ENCODE measurements around the gene IGSF9B. TPM values are rescaled to one million over a fixed set of nuclear protein-coding genes. Genes with fewer than 3 reads are reported as not detected.

Gene IGSF9B
- total and polyA plus RNA-seq, 11 donors = 14.6 to 78.5 (median 38.3) TPM

DNA sequence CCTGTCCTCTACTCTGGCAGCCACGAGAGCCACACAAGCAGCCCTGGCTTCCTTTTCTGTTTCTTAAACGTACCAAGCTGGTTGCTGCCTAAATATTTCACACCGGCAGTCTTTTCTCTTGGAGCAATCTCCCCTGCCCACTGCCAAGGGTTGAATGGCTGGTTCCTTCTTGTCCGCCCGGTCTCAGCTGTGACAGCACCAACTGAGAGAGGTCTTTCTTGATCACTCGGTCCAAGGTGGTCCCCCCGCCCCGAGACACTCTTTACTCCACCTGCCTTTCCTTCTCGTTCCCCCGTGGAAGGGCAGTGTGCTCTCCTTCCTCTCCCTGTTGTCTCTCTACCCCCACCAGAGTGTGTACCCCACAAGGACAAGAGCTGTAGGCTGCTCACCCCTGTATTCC is 33.7 kb upstream of the IGSF9B start:
- peak overlapping the region in 1 of 12 donors; percentile 19 for H3K27ac ChIP-seq
- intact Hi-C loops (cut with DNase I) = no loop called here
- no peak for ATAC-seq
- no peak for TF ChIP-seq POLR2A (IDR thresholded peaks at IDR 0.05)
- TF ChIP-seq, protein P1, sequence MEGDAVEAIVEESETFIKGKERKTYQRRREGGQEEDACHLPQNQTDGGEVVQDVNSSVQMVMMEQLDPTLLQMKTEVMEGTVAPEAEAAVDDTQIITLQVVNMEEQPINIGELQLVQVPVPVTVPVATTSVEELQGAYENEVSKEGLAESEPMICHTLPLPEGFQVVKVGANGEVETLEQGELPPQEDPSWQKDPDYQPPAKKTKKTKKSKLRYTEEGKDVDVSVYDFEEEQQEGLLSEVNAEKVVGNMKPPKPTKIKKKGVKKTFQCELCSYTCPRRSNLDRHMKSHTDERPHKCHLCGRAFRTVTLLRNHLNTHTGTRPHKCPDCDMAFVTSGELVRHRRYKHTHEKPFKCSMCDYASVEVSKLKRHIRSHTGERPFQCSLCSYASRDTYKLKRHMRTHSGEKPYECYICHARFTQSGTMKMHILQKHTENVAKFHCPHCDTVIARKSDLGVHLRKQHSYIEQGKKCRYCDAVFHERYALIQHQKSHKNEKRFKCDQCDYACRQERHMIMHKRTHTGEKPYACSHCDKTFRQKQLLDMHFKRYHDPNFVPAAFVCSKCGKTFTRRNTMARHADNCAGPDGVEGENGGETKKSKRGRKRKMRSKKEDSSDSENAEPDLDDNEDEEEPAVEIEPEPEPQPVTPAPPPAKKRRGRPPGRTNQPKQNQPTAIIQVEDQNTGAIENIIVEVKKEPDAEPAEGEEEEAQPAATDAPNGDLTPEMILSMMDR (IDR thresholded peaks at IDR 0.05) = no peak
- H3K9me3 ChIP-seq = no peaks in the 10 kb centered on the region
- no peak for DNase-seq
- peaks cover 0 to 18% (median 3%) of the 10 kb centered on the region in 12 donors for H3K4me1 ChIP-seq
- H3K4me3 ChIP-seq = no peak overlapping the region
- 81 to 91% (median 89%) methylated on average over 10 of the region's 10 CpGs for WGBS, 4 donors
- H3K27me3 ChIP-seq = no peaks in the 10 kb centered on the region
- no peaks in the 10 kb centered on the region for H3K36me3 ChIP-seq

DNA sequence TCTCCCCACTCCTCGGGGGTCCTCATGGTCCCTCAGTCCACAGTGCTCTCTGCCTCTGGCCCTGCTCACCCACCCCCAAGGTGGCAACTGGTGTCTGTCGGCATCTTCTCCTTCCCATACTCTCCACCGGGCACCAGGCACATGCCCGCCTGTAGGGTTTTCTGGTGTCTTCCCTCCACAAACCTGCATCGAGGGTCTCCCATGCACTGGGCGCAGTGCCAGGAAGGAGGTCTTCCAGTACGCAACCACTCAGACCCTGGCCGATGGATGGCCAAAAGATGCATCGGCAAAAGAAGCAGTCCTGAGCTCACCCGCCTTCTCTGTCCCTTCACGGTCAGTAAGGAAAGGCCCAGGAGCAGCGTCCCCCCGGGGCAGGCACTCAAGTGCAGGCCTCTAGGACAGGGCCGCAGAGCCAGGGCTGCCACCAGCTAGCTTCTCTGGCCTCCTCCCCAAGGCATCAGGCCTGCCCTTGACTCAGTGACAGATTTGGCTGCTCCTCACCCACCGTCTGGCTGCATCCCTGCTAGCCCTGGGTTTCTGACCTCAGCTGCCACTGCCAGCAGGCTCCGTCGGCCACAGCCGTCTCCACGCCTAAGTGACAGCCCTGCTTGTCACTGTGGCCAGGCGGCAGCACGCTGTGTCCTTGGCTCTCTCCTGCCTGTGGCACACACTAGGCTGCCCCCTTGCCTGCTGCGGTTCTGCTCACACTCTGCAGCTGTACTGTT is 32.1 kb upstream of the IGSF9B start:
- no peak for TF ChIP-seq POLR2A (IDR thresholded peaks at IDR 0.05)
- TF ChIP-seq, protein P1 (IDR thresholded peaks at IDR 0.05) = peak in 1 of 12 donors; percentile 6
- WGBS, 4 donors = 72 to 77% (median 75%) methylated on average over 18 to 22 of the region's 22 CpGs
- Histone ChIP-seq H3K9me3 (no peaks in the 10 kb centered on the region), H3K36me3 (no peaks in the 10 kb centered on the region), H3K27me3 (no peaks in the 10 kb centered on the region), H3K4me3 (no peak overlapping the region), H3K27ac (peak overlapping the region in 9 of 12 donors; percentile 29 to 83 (median 68)), H3K4me1 (peaks cover 0 to 18% (median 3%) of the 10 kb centered on the region in 12 donors)
- ATAC-seq (peak; percentile 95 to 98 (median 96)), DNase-seq (peak; percentile 57 to 90 (median 84))
- intact Hi-C loops (cut with DNase I) = no loop called here

DNA sequence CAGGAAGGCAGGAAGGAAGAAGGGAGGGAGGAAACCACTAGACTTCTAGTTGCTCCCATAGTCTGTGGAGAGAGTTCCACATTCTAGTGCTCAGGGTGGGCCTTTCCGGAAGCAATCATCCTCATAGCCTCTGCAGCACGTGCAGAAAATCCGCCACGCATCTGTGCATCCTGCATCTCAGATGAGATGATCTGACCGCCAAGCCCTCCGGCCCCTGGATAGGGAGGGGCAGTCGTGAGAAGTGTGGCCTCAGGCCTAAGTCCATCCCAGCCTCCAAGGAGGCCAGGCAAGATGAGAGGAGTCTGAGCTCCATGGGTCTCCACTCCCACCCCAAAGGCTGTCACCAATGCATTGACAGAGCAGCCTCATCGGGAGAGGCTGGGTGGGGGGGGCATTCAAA is 30.4 kb upstream of the IGSF9B start:
- 78 to 87% (median 85%) methylated on average over 8 of the region's 8 CpGs for WGBS, 4 donors
- peak in 1 of 5 donors; percentile 14 for DNase-seq
- no peaks in the 10 kb centered on the region for H3K27me3 ChIP-seq
- H3K36me3 ChIP-seq = no peaks in the 10 kb centered on the region
- intact Hi-C loops (cut with DNase I) = no loop called here
- H3K9me3 ChIP-seq = no peaks in the 10 kb centered on the region
- H3K27ac ChIP-seq = no peak overlapping the region
- TF ChIP-seq, protein P1 (IDR thresholded peaks at IDR 0.05) = no peak
- TF ChIP-seq POLR2A (IDR thresholded peaks at IDR 0.05) = no peak
- H3K4me1 ChIP-seq = peaks cover 0 to 18% (median 3%) of the 10 kb centered on the region in 12 donors
- H3K4me3 ChIP-seq = no peak overlapping the region
- ATAC-seq = no peak

DNA sequence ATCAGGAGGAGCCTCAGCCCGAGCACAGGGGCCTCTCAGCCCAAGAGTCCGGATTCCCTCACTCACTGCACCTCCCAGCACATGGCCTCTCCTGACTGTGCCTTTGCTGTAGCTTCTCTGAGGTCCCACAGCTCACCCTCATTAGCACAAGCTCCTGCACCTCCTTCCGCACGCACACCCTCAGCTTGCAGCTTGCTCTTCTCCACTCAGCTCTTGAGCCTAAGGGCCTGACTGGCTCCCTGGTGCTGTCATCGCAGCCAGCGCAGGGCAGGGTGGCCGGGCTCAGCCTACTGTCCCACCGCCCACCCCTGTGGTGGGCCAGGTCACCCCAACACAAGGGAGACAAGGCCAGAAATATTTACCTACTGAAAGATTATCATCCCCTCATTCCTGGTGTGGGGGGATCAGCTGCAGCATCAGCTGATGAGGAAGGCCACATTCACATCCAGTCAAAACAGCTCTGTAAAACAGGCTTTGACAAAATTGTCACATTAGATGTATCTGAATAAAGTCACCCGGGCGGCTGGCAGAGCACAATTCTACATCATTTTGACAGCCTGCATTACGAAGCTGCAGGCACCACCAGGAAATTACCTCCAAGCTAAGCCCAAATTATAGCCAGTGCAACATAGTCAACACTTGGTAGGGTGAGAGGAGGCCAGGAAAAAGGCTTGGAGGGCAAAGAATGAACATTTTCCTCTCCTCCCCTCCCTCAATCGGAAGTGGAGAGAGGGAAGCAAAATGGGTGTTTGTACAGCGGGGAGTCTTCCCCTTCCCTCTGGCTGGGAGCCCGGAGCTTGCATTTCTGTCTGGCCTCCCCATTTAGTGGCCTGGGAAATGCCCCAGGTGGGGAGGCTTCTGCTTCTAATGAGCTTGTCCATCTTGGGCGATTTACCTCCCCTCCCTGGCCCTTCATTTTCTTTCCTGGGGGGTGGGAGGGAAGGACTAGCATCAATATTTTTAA is 29.5 kb upstream of the IGSF9B start:
- H3K4me3 ChIP-seq = no peak overlapping the region
- 82 to 87% (median 84%) methylated on average over 15 of the region's 15 CpGs for WGBS, 4 donors
- H3K9me3 ChIP-seq = no peaks in the 10 kb centered on the region
- H3K36me3 ChIP-seq = no peaks in the 10 kb centered on the region
- DNase-seq = peak in 1 of 5 donors; percentile 9
- TF ChIP-seq, protein P1 (IDR thresholded peaks at IDR 0.05) = no peak
- no peak for TF ChIP-seq POLR2A (IDR thresholded peaks at IDR 0.05)
- H3K27ac ChIP-seq = no peak overlapping the region
- H3K27me3 ChIP-seq = no peaks in the 10 kb centered on the region
- no peak for ATAC-seq
- intact Hi-C loops (cut with DNase I) = no loop called here
- H3K4me1 ChIP-seq = peaks cover 0 to 25% (median 8%) of the 10 kb centered on the region in 12 donors

Data from heart left ventricle (tissue), 16 donors.